Gastrocnemius medialis (tissue), 4 donors: ENCODE results near the gene CTIF. TPM values are rescaled to one million over a fixed set of nuclear protein-coding genes. Genes with fewer than 3 reads are reported as not detected.

Source experiments
- ATAC-seq, 2 donors: fragments of 150-250 bp; one replicate each; pipeline ENCODE4 v1.9.1; 2016
- DNase-seq, 2 donors: peaks; one replicate each; pipeline ENCODE4 v3.0.0-alpha.2; 2019
- H3K27ac ChIP-seq, 4 donors: fragments of 200-600 bp; sonication (generic); 1 replicate in 1 of 4; 2 replicates in 3 of 4; pipeline ENCODE4 v1.5.1; 2016 to 2018; ENCODE audit warnings: mild to moderate bottlenecking in 2 of 4, moderate library complexity in 1 of 4
- H3K27me3 ChIP-seq, 3 donors: fragments of 200-600 bp; sonication (generic) in 2 of 3; 1 replicate in 1 of 3; 2 replicates in 2 of 3; pipeline versions ENCODE4 v1.5.1 to v1.6.0; 2016 to 2019; ENCODE audit warnings: mild to moderate bottlenecking in 1 of 3, moderate library complexity in 1 of 3
- H3K36me3 ChIP-seq, 2 donors: fragments of 200-600 bp; sonication (generic) in 1 of 2; one replicate each; pipeline ENCODE4 v1.5.1; 2017 to 2018
- H3K4me1 ChIP-seq, 2 donors: fragments of 200-600 bp; sonication (generic) in 1 of 2; one replicate each; pipeline ENCODE4 v1.5.1; 2016 to 2017; ENCODE audit warnings: mild to moderate bottlenecking in 2 of 2
- H3K4me3 ChIP-seq, 4 donors: fragments of 200-600 bp; sonication (generic) in 3 of 4; 1 replicate in 1 of 4; 2 replicates in 3 of 4; pipeline ENCODE4 v1.5.1; 2016 to 2019; ENCODE audit warnings: mild to moderate bottlenecking in 2 of 4
- H3K9me3 ChIP-seq, 3 donors: fragments of 200-600 bp; sonication (generic) in 2 of 3; 1 replicate in 1 of 3; 2 replicates in 2 of 3; pipeline ENCODE4 v1.5.1; 2016 to 2019
- POLR2A ChIP-seq, 2 donors: fragments of 450-650 bp; IDR thresholded peaks; one replicate each; pipeline ENCODE4 v1.6.1; 2017; ENCODE audit warnings: antibody characterized with exemption in 2 of 2, mild to moderate bottlenecking in 2 of 2, moderate library complexity in 2 of 2
- in situ Hi-C, 4 donors: fragments of 200-750 bp; cut with MboI; loops; one replicate each; pipeline versions ENCODE4 v1.15.0 to v1.8.0; 2017; ENCODE audit warnings: low sequenced_read_pairs in 4 of 4
- intact Hi-C: fragments of 100-400 bp; cut with DNase I; formaldehyde crosslinking; loops from one replicate; pipeline ENCODE4 v1.15.1; 2023; ENCODE audit warnings: low total_unique reads
- total RNA-seq, 4 donors: library from RNA; depleted of rRNA; stranded (reverse); fragments of >200 nt; gene quantifications; one replicate each; pipeline versions ENCODE4 v1.1.0 to v1.2.3, GENCODE V29; 2016
- TF ChIP-seq, protein P1 (sequence below), 5 experiments: fragments of 450-650 bp in 3 of 5; fragments of 200-600 bp in 2 of 5; sonication (generic) in 2 of 5; IDR thresholded peaks in 4 of 5; conservative IDR thresholded peaks in 1 of 5; 1 replicate in 4 of 5; 2 replicates in 1 of 5; pipeline ENCODE4 v1.5.1; 2016 to 2019; ENCODE audit warnings: antibody characterized with exemption in 5 of 5, mild to moderate bottlenecking in 3 of 5, moderate library complexity in 3 of 5

Gene CTIF
- total RNA-seq, 4 donors from 2014 or later: 20.2 to 35.4 (median 23.1) TPM

DNA sequence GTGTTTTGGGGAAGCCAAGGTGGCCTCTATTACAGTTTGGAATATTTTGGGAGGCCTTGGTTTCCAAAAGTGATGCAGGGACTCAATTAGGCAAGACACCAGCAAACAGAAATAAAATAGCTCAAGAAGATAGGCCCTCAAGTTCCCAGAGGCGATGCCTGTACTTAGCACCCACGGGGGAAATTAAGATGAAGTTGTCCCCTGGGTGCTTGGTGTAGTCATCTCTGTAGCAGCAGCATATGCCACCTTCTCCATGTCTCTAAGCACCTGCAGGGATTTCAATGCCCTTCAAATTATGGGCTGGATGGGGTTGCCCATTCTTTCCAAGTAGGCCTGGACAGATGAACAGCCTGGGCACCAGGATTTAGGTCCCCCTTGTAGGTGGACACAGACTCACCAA is 185.0 kb downstream of the CTIF start:
- peaks cover 6 to 30% of the 10 kb centered on the region in 2 donors for H3K4me1 ChIP-seq
- intact Hi-C loops (no loop called here), in situ Hi-C loops (no loop called here)
- no peaks in the 10 kb centered on the region for H3K9me3 ChIP-seq
- ATAC-seq (no peak), DNase-seq (no peak)
- H3K27me3 ChIP-seq: no peaks in the 10 kb centered on the region
- TF ChIP-seq POLR2A (IDR thresholded peaks at IDR 0.05): no peak
- TF ChIP-seq, protein P1, sequence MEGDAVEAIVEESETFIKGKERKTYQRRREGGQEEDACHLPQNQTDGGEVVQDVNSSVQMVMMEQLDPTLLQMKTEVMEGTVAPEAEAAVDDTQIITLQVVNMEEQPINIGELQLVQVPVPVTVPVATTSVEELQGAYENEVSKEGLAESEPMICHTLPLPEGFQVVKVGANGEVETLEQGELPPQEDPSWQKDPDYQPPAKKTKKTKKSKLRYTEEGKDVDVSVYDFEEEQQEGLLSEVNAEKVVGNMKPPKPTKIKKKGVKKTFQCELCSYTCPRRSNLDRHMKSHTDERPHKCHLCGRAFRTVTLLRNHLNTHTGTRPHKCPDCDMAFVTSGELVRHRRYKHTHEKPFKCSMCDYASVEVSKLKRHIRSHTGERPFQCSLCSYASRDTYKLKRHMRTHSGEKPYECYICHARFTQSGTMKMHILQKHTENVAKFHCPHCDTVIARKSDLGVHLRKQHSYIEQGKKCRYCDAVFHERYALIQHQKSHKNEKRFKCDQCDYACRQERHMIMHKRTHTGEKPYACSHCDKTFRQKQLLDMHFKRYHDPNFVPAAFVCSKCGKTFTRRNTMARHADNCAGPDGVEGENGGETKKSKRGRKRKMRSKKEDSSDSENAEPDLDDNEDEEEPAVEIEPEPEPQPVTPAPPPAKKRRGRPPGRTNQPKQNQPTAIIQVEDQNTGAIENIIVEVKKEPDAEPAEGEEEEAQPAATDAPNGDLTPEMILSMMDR (IDR thresholded peaks at IDR 0.05 in 4 of 5, conservative IDR thresholded peaks at IDR 0.05 in 1 of 5): no peak
- H3K27ac ChIP-seq: no peak overlapping the region
- no peaks in the 10 kb centered on the region for H3K36me3 ChIP-seq
- H3K4me3 ChIP-seq: no peak overlapping the region

DNA sequence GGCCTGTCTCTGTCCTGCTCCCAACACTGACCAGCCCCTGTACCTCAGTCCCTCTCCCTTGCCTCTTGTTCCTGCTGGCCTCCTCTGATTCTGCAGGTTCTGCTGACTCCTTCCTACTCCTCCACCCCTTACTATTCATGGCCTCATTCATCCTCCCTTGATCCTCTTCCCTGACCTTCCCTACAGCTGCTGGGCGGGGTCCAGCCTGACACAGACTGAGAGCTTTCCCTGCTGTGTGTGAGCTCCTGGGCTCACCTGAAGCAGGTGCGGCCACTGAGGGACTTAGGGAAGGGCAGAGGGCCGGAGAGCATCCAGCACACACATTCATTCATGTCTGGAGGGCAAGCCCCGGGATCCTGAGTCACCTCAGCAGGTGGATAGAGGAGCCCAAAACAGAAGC is 185.6 kb downstream of the CTIF start:
- no peak for ATAC-seq
- peaks cover 6 to 28% of the 10 kb centered on the region in 2 donors for H3K4me1 ChIP-seq
- H3K4me3 ChIP-seq: no peak overlapping the region
- H3K36me3 ChIP-seq: no peaks in the 10 kb centered on the region
- TF ChIP-seq, protein P1 (IDR thresholded peaks at IDR 0.05 in 4 of 5, conservative IDR thresholded peaks at IDR 0.05 in 1 of 5): no peak
- no peak for TF ChIP-seq POLR2A (IDR thresholded peaks at IDR 0.05)
- no peak overlapping the region for H3K27ac ChIP-seq
- H3K9me3 ChIP-seq: no peaks in the 10 kb centered on the region
- DNase-seq: no peak
- intact Hi-C loops: no loop called here
- in situ Hi-C loops: no loop called here
- H3K27me3 ChIP-seq: no peaks in the 10 kb centered on the region

DNA sequence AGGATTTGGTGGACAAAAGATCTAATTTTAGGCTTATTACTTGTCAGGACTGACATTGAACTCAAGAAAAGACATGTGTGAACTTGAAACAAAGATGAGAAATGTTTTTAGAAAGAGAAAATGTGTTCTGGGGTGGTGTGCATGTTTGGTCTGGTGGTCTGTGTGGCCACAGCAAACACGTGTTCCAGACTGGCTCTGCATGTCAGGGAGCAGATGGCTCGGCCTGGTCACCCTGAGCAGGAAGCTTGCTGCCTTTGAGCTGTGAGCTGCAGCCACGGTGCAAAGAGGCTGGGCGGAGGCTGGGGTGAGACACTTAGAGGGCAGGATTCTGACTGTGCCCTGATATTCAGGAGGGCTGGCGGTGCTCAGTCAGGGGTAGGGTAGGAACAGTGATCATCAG is 186.1 kb downstream of the CTIF start:
- DNase-seq (no peak), ATAC-seq (no peak)
- in situ Hi-C loops: no loop called here
- Histone ChIP-seq H3K9me3 (no peaks in the 10 kb centered on the region), H3K27me3 (no peaks in the 10 kb centered on the region), H3K4me3 (no peak overlapping the region), H3K4me1 (peaks cover 6 to 23% of the 10 kb centered on the region in 2 donors), H3K27ac (no peak overlapping the region), H3K36me3 (no peaks in the 10 kb centered on the region)
- TF ChIP-seq, protein P1 (IDR thresholded peaks at IDR 0.05 in 4 of 5, conservative IDR thresholded peaks at IDR 0.05 in 1 of 5): no peak
- intact Hi-C loops: no loop called here

DNA sequence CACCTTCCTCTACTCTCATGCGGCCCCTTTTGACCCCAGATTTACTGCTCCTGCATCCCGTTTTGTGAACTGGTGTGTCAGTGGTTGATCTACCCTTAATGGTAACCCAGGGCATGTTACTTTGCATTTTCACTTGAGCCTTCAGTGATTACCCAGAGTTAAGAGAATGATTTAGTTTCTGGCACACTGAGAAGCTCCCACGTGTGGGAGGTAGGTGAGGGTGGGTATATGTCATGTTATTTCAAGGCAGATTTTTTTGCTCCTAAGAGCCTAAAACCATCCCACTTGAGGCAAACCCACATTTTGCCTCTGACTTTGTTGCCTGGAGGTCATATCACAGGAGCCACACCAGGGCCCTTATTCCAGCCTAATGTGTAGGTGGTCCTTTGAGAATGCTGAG is 186.7 kb downstream of the CTIF start:
- H3K27me3 ChIP-seq: no peaks in the 10 kb centered on the region
- in situ Hi-C loops (no loop called here), intact Hi-C loops (no loop called here)
- H3K4me3 ChIP-seq: no peak overlapping the region
- ATAC-seq (no peak), DNase-seq (no peak)
- H3K9me3 ChIP-seq: no peaks in the 10 kb centered on the region
- peaks cover 6 to 16% of the 10 kb centered on the region in 2 donors for H3K4me1 ChIP-seq
- TF ChIP-seq POLR2A (IDR thresholded peaks at IDR 0.05): no peak
- TF ChIP-seq, protein P1 (IDR thresholded peaks at IDR 0.05 in 4 of 5, conservative IDR thresholded peaks at IDR 0.05 in 1 of 5): no peak
- no peaks in the 10 kb centered on the region for H3K36me3 ChIP-seq
- H3K27ac ChIP-seq: no peak overlapping the region

DNA sequence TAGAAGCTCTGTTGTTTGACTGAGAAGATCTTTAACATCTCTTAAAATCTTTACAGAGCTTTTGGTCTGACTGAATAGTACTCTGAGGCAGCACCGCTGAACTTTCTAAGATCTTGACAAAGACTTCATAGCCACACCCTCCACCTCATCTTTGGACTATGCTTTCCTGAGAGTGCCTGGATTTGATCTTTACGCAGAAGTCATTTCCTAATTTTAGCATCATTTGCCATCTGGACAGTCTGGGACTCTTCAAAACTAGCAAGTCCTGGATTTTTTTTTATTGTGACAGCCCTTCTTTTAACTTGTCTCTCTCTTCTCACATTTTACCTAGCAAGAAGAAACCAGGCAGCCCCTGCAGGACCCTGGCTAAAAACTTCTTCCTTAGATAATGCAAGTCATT is 188.8 kb downstream of the CTIF start:
- no peaks in the 10 kb centered on the region for H3K9me3 ChIP-seq
- in situ Hi-C loops: no loop called here
- no peaks in the 10 kb centered on the region for H3K27me3 ChIP-seq
- TF ChIP-seq POLR2A (IDR thresholded peaks at IDR 0.05): no peak
- TF ChIP-seq, protein P1 (IDR thresholded peaks at IDR 0.05 in 4 of 5, conservative IDR thresholded peaks at IDR 0.05 in 1 of 5): no peak
- DNase-seq (no peak), ATAC-seq (peak; percentile 28 to 58)
- intact Hi-C loops: no loop called here
- H3K4me3 ChIP-seq: no peak overlapping the region
- H3K27ac ChIP-seq: peak overlapping the region in 2 of 4 donors; percentile 33 to 53
- no peaks in the 10 kb centered on the region for H3K36me3 ChIP-seq
- H3K4me1 ChIP-seq: peaks cover 9 to 14% of the 10 kb centered on the region in 2 donors
